Neutrophil (primary cell): ENCODE measurements around the gene DENND1A.

ENCODE experiments used
- H3K27ac ChIP-seq: fragments of 200-600 bp; sonication (generic); 2 replicates; pipeline ENCODE4 v1.5.1; 2016; ENCODE audit warnings: mild to moderate bottlenecking, moderate library complexity
- H3K27me3 ChIP-seq: fragments of 200-600 bp; sonication (generic); 2 replicates; pipeline ENCODE4 v1.6.0; 2016; ENCODE audit warnings: mild to moderate bottlenecking
- H3K36me3 ChIP-seq: fragments of 200-600 bp; sonication (generic); 2 replicates; pipeline ENCODE4 v1.5.1; 2017
- H3K4me1 ChIP-seq, 2 experiments: fragments of 200-600 bp in 1 of 2; sonication (generic) in 1 of 2; 1 replicate in 1 of 2; 2 replicates in 1 of 2; pipeline versions ENCODE4 v1.5.1 to v1.6.1; 2013 to 2016; ENCODE audit warnings: low read depth in 1 of 2, low read length in 1 of 2, mild to moderate bottlenecking in 1 of 2, moderate library complexity in 1 of 2; ENCODE audit not compliant: control insufficient read depth in 1 of 2, insufficient read depth in 1 of 2
- H3K4me3 ChIP-seq, 2 experiments: fragments of 200-600 bp in 1 of 2; sonication (generic) in 1 of 2; 1 replicate in 1 of 2; 2 replicates in 1 of 2; pipeline ENCODE4 v1.5.1; 2013 to 2016; ENCODE audit warnings: low read depth in 1 of 2, low read length in 1 of 2, mild to moderate bottlenecking in 1 of 2, moderate library complexity in 1 of 2
- H3K9me3 ChIP-seq: fragments of 200-600 bp; sonication (generic); 2 replicates; pipeline ENCODE4 v1.5.1; 2016
- TF ChIP-seq, protein P1 (sequence below): fragments of 200-600 bp; sonication (generic); IDR thresholded peaks from 2 replicates; pipeline ENCODE4 v1.5.1; 2016; ENCODE audit warnings: antibody characterized with exemption

The DENND1A gene

GRCh38 chr9:123684393-123685149, 245.4 kb downstream of the DENND1A start:
- Histone ChIP-seq H3K27ac (no peak overlapping the region), H3K27me3 (no peaks in the 10 kb centered on the region), H3K36me3 (no peaks in the 10 kb centered on the region), H3K4me3 (no peak overlapping the region), H3K9me3 (no peaks in the 10 kb centered on the region), H3K4me1 (peaks cover 9 to 12% of the 10 kb centered on the region in 2 experiments)
- TF ChIP-seq, protein P1, sequence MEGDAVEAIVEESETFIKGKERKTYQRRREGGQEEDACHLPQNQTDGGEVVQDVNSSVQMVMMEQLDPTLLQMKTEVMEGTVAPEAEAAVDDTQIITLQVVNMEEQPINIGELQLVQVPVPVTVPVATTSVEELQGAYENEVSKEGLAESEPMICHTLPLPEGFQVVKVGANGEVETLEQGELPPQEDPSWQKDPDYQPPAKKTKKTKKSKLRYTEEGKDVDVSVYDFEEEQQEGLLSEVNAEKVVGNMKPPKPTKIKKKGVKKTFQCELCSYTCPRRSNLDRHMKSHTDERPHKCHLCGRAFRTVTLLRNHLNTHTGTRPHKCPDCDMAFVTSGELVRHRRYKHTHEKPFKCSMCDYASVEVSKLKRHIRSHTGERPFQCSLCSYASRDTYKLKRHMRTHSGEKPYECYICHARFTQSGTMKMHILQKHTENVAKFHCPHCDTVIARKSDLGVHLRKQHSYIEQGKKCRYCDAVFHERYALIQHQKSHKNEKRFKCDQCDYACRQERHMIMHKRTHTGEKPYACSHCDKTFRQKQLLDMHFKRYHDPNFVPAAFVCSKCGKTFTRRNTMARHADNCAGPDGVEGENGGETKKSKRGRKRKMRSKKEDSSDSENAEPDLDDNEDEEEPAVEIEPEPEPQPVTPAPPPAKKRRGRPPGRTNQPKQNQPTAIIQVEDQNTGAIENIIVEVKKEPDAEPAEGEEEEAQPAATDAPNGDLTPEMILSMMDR: no peak

DNA sequence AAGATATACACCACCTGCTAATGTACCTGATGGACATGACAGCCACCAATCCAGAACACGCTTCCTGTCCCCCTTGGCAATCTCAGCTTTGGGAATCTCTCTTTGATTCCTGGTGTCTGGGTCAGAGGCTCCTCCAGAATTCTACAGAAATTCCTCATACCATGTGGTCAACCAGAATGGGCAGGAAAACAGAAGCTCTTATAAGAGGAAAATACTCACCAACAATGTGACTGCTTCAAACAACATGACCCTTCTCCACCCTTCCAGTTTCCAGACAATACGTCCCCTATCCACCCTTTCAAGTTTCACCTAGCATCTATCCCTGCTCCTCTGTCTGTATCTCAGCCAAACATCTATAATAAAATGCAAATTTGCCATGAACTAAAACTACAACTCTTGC, 247.2 kb downstream of the DENND1A start:
- Histone ChIP-seq H3K27me3 (no peaks in the 10 kb centered on the region), H3K27ac (no peak overlapping the region), H3K36me3 (no peaks in the 10 kb centered on the region), H3K4me3 (no peak overlapping the region), H3K4me1 (peaks cover 27 to 28% of the 10 kb centered on the region in 2 experiments), H3K9me3 (no peaks in the 10 kb centered on the region)
- TF ChIP-seq, protein P1: no peak

DNA sequence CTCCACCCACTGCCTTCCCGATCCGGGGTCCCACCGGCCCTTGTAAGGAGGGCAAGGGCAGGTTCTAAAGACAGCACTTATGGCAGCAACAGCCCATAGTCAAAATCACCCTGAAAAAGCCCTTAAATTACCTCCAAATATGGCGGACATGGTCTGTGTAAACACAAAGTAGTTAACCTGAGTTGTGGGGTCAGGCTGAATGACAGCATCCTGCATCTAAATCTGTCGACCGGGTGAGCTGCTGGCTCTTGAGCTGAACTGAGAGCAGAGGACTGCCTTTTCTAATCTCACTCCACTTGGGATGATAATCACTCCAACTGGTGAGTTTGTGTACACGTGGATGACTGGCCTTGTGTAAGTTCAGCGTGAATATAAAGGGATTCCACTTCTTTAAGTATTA, 249.6 kb downstream of the DENND1A start:
- Histone ChIP-seq H3K36me3 (peaks cover 7% of the 10 kb centered on the region), H3K4me1 (peaks cover 32% of the 10 kb centered on the region in 2 experiments), H3K4me3 (no peak overlapping the region), H3K27me3 (no peaks in the 10 kb centered on the region), H3K27ac (no peak overlapping the region), H3K9me3 (no peaks in the 10 kb centered on the region)
- TF ChIP-seq, protein P1: no peak

GRCh38 chr9:123679330-123679987, 250.5 kb downstream of the DENND1A start:
- TF ChIP-seq, protein P1: no peak
- Histone ChIP-seq H3K27me3 (no peaks in the 10 kb centered on the region), H3K4me1 (peaks cover 32% of the 10 kb centered on the region in 2 experiments), H3K36me3 (peaks cover 7% of the 10 kb centered on the region), H3K27ac (peak overlapping the region; percentile 84), H3K4me3 (no peak overlapping the region), H3K9me3 (no peaks in the 10 kb centered on the region)

- no peaks in the 10 kb centered on the region for H3K27me3 ChIP-seq
- TF ChIP-seq, protein P1: no peak
- H3K4me3 ChIP-seq: no peak overlapping the region
- H3K36me3 ChIP-seq: peaks cover 7% of the 10 kb centered on the region
- H3K9me3 ChIP-seq: no peaks in the 10 kb centered on the region
- H3K4me1 ChIP-seq: peaks cover 32% of the 10 kb centered on the region in 2 experiments
- peak overlapping the region; percentile 84 for H3K27ac ChIP-seq
Measured at GRCh38 chr9:123678878-123679329, 251.0 kb downstream of the DENND1A start.
